CD14-positive monocyte (primary cell): ENCODE measurements around the gene ZNF410. TPM values are rescaled to one million over a fixed set of nuclear protein-coding genes. Genes with fewer than 3 reads are reported as not detected.

ENCODE experiments used
- DNase-seq, 3 donors: peaks; one replicate each; pipeline ENCODE4 v3.0.0-alpha.2; 2011 to 2022
- H2AFZ ChIP-seq: 2 replicates; pipeline ENCODE4 v1.6.0; 2012; ENCODE audit warnings: mild to moderate bottlenecking, low read depth, low read length, inconsistent platforms; ENCODE audit not compliant: insufficient read depth, poor library complexity, severe bottlenecking
- H3K27ac ChIP-seq, 2 donors: 1 replicate in 1 of 2; 2 replicates in 1 of 2; pipeline ENCODE4 v1.5.1; 2012 to 2013; ENCODE audit warnings: low read length in 2 of 2, control low read depth in 1 of 2, inconsistent platforms in 1 of 2, low read depth in 1 of 2, mild to moderate bottlenecking in 1 of 2
- H3K27me3 ChIP-seq, 2 donors: one replicate each; pipeline versions ENCODE4 v1.6.0 to v1.6.1; 2011 to 2013; ENCODE audit warnings: low read length in 2 of 2; ENCODE audit not compliant: control insufficient read depth in 2 of 2, insufficient read depth in 2 of 2
- H3K36me3 ChIP-seq, 2 donors: replicated peaks in 1 of 2; 1 replicate in 1 of 2; 2 replicates in 1 of 2; pipeline versions ENCODE4 v1.5.1 to v1.6.1; 2012 to 2013; ENCODE audit warnings: low read length in 2 of 2, control low read depth in 1 of 2, inconsistent platforms in 1 of 2, mild to moderate bottlenecking in 1 of 2; ENCODE audit not compliant: insufficient read depth in 2 of 2, control insufficient read depth in 1 of 2
- H3K4me1 ChIP-seq, 2 donors: 1 replicate in 1 of 2; 2 replicates in 1 of 2; pipeline versions ENCODE4 v1.5.1 to v1.6.1; 2012 to 2013; ENCODE audit warnings: low read length in 2 of 2, control low read depth in 1 of 2, inconsistent platforms in 1 of 2, mild to moderate bottlenecking in 1 of 2, moderate library complexity in 1 of 2; ENCODE audit not compliant: insufficient read depth in 2 of 2, control insufficient read depth in 1 of 2
- H3K4me2 ChIP-seq: replicated peaks from 2 replicates; pipeline ENCODE3; 2012; ENCODE audit warnings: low read length, moderate library complexity, mild to moderate bottlenecking; ENCODE audit not compliant: poor library complexity, severe bottlenecking; ENCODE audit errors: extremely low read depth
- H3K4me3 ChIP-seq, 3 experiments: fragments of 200-600 bp in 1 of 3; sonication (generic) in 1 of 3; replicated peaks in 1 of 3; 1 replicate in 2 of 3; 2 replicates in 1 of 3; pipeline ENCODE4 v1.5.1; 2011 to 2013; ENCODE audit warnings: low read length in 3 of 3, mild to moderate bottlenecking in 3 of 3, control low read depth in 2 of 3, low read depth in 2 of 3, inconsistent platforms in 1 of 3, moderate library complexity in 1 of 3
- H3K79me2 ChIP-seq: 2 replicates; pipeline ENCODE4 v1.6.0; 2012; ENCODE audit warnings: mild to moderate bottlenecking, control low read depth, inconsistent platforms, low read length, moderate library complexity; ENCODE audit not compliant: insufficient read depth
- H3K9ac ChIP-seq: 2 replicates; pipeline ENCODE4 v1.6.0; 2017; ENCODE audit warnings: low read length, mild to moderate bottlenecking; ENCODE audit not compliant: insufficient read depth, poor library complexity, severe bottlenecking
- H3K9me3 ChIP-seq, 2 donors: replicated peaks in 1 of 2; 1 replicate in 1 of 2; 2 replicates in 1 of 2; pipeline versions ENCODE4 v1.5.1 to v1.6.1; 2012 to 2013; ENCODE audit warnings: low read length in 2 of 2, control low read depth in 1 of 2; ENCODE audit not compliant: control insufficient read depth in 1 of 2, insufficient read depth in 1 of 2
- H4K20me1 ChIP-seq: 2 replicates; pipeline ENCODE4 v1.6.0; 2012; ENCODE audit warnings: mild to moderate bottlenecking, low read length, control low read depth, moderate library complexity; ENCODE audit not compliant: insufficient read depth
- H3K27ac Mint-ChIP-seq, 7 donors: one replicate each; pipeline ENCODE4 v1.8.0; 2020; ENCODE audit warnings: mild to moderate bottlenecking in 7 of 7, mixed read lengths in 7 of 7, moderate library complexity in 6 of 7, inconsistent platforms in 2 of 7
- H3K27me3 Mint-ChIP-seq, 3 donors: one replicate each; pipeline ENCODE4 v1.8.0; 2021 to 2022; ENCODE audit warnings: low read depth in 3 of 3, mild to moderate bottlenecking in 3 of 3, mixed read lengths in 3 of 3, moderate library complexity in 3 of 3, inconsistent platforms in 1 of 3
- H3K36me3 Mint-ChIP-seq, 2 donors: one replicate each; pipeline ENCODE4 v1.8.0; 2020; ENCODE audit warnings: mixed read lengths in 2 of 2, inconsistent platforms in 1 of 2, mild to moderate bottlenecking in 1 of 2
- H3K4me1 Mint-ChIP-seq: one replicate; pipeline ENCODE4 v1.8.0; 2020; ENCODE audit warnings: mild to moderate bottlenecking, mixed read lengths
- H3K4me3 Mint-ChIP-seq, 2 donors: one replicate each; pipeline ENCODE4 v1.8.0; 2020; ENCODE audit warnings: mild to moderate bottlenecking in 2 of 2, mixed read lengths in 2 of 2, moderate library complexity in 1 of 2
- H3K9me3 Mint-ChIP-seq, 7 donors: one replicate each; pipeline ENCODE4 v1.8.0; 2020 to 2022; ENCODE audit warnings: mixed read lengths in 7 of 7, mild to moderate bottlenecking in 6 of 7, moderate library complexity in 6 of 7, inconsistent platforms in 2 of 7
- WGBS: methylation state at CpG from one replicate; pipeline ENCODE4 v1.1.5; 2013; ENCODE audit warnings: missing lambda C conversion rate; ENCODE audit not compliant: insufficient coverage; 5-methylcytosine and 5-hydroxymethylcytosine counted together
- intact Hi-C, 2 donors: fragments of 100-400 bp; cut with micrococcal nuclease; formaldehyde crosslinking; loops; one replicate each; pipeline versions ENCODE4 v1.15.0 to v1.15.1; 2023
- polyA plus RNA-seq, 3 donors: library from polyadenylated mRNA; depleted of rRNA in 1 of 3; unstranded in 2 of 3; stranded (reverse) in 1 of 3; fragments of 300-500 nt in 2 of 3; fragments of >200 nt in 1 of 3; fragmentation: Illumina TruSeq in 2 of 3; gene quantifications; 1 replicate in 2 of 3; 2 replicates in 1 of 3; pipeline ENCODE4 v1.2.3, GENCODE V29; 2012 to 2021
- TF ChIP-seq, protein P1 (sequence below): fragments of 200-600 bp; IDR thresholded peaks from one replicate; pipeline ENCODE4 v1.8.0; 2022; ENCODE audit warnings: antibody characterized with exemption, mild to moderate bottlenecking

The ZNF410 gene
- polyA plus RNA-seq, 3 donors = 20.4 to 53.3 (median 42.5) TPM

DNA sequence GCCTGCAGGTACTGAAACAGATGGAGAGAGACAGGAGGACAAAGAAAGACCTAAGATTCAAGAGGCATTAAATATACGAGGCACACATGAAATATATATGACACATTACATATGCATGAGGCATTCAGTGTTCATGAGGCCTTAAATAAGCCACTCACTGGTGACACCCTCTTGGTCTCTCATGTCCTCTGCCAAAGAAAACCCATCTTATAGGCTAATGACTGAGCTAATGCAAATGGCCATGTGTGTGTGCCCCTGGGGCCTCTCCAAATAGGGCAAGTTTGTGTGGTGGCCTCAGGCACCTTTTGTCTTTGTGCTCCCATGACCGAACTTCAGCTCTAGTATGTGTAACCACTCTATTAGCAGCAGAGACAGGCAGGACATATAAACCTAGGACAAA, 82.2 kb downstream of the ZNF410 start:
- Histone ChIP-seq H3K79me2 (no peaks in the 10 kb centered on the region), H3K4me2 (no peak overlapping the region), H3K4me1 (no peaks in the 10 kb centered on the region), H3K9ac (no peak overlapping the region), H4K20me1 (no peaks in the 10 kb centered on the region), H2AFZ (no peak overlapping the region), H3K27me3 (no peaks in the 10 kb centered on the region), H3K9me3 (no peaks in the 10 kb centered on the region), H3K36me3 (peaks cover 13 to 76% of the 10 kb centered on the region in 2 donors), H3K27ac (no peak overlapping the region), H3K4me3 (no peak overlapping the region)
- no peak for DNase-seq
- H3K4me1 Mint-ChIP-seq = no peaks in the 10 kb centered on the region
- intact Hi-C loops = no loop called here
- peaks cover 44 to 46% of the 10 kb centered on the region in 2 donors for H3K36me3 Mint-ChIP-seq
- TF ChIP-seq, protein P1, sequence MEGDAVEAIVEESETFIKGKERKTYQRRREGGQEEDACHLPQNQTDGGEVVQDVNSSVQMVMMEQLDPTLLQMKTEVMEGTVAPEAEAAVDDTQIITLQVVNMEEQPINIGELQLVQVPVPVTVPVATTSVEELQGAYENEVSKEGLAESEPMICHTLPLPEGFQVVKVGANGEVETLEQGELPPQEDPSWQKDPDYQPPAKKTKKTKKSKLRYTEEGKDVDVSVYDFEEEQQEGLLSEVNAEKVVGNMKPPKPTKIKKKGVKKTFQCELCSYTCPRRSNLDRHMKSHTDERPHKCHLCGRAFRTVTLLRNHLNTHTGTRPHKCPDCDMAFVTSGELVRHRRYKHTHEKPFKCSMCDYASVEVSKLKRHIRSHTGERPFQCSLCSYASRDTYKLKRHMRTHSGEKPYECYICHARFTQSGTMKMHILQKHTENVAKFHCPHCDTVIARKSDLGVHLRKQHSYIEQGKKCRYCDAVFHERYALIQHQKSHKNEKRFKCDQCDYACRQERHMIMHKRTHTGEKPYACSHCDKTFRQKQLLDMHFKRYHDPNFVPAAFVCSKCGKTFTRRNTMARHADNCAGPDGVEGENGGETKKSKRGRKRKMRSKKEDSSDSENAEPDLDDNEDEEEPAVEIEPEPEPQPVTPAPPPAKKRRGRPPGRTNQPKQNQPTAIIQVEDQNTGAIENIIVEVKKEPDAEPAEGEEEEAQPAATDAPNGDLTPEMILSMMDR = no peak
- 100% methylated on average over 1 of the region's 2 CpGs for WGBS
- H3K27ac Mint-ChIP-seq = no peak overlapping the region
- H3K9me3 Mint-ChIP-seq = no peaks in the 10 kb centered on the region
- H3K4me3 Mint-ChIP-seq = no peak overlapping the region
- H3K27me3 Mint-ChIP-seq = no peaks in the 10 kb centered on the region

DNA sequence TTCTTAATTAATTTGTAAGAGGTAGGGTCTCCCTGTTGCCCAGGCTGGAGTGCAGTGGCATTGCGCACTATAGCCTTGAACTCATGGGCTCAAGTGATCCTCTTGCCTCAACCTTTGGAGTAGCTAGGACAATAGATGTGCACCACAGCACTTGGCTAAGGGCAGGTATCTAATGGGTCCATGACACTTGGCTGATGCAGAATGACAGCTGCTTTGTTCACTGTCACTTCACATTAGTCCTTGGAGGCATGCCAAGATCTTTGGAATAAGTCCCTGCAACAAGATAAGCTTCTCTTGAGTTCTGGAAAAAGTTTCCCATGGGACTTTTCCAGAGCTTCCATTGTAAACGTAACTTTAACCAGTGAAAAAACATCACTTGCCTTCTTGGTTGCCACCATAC, 86.8 kb downstream of the ZNF410 start:
- no peak overlapping the region for H3K27ac Mint-ChIP-seq
- no peak overlapping the region for H3K27ac ChIP-seq
- H4K20me1 ChIP-seq = no peaks in the 10 kb centered on the region
- no peaks in the 10 kb centered on the region for H3K27me3 ChIP-seq
- intact Hi-C loops = no loop called here
- H3K79me2 ChIP-seq = no peaks in the 10 kb centered on the region
- H3K27me3 Mint-ChIP-seq = no peaks in the 10 kb centered on the region
- H3K9ac ChIP-seq = no peak overlapping the region
- no peaks in the 10 kb centered on the region for H3K9me3 ChIP-seq
- H3K4me2 ChIP-seq = no peak overlapping the region
- TF ChIP-seq, protein P1 = no peak
- DNase-seq = no peak
- H3K4me3 Mint-ChIP-seq = no peak overlapping the region
- no peaks in the 10 kb centered on the region for H3K4me1 ChIP-seq
- H3K36me3 Mint-ChIP-seq = peaks cover 39 to 40% of the 10 kb centered on the region in 2 donors
- no peaks in the 10 kb centered on the region for H3K4me1 Mint-ChIP-seq
- H2AFZ ChIP-seq = no peak overlapping the region
- H3K4me3 ChIP-seq = no peak overlapping the region
- 100% methylated on average over 2 of the region's 2 CpGs for WGBS
- H3K9me3 Mint-ChIP-seq = no peaks in the 10 kb centered on the region
- peaks cover 10 to 69% of the 10 kb centered on the region in 2 donors for H3K36me3 ChIP-seq
